DOHH2 (cell line): Measurements from ENCODE around the gene COL23A1.

Experiments used
- H3F3A ChIP-seq: fragments of 200-600 bp; sonication (generic), shearing (Covaris generic); 2 replicates; pipeline ENCODE4 v1.6.0; 2016; ENCODE audit warnings: antibody characterized with exemption, mild to moderate bottlenecking; ENCODE audit not compliant: control insufficient read depth, insufficient read depth
- H3K27ac ChIP-seq: fragments of 200-600 bp; sonication (generic); 2 replicates; pipeline ENCODE4 v1.5.1; 2014; ENCODE audit warnings: low read depth, mild to moderate bottlenecking, low read length, moderate library complexity
- H3K27me3 ChIP-seq: fragments of 200-600 bp; sonication (generic); 2 replicates; pipeline ENCODE4 v1.6.1; 2014; ENCODE audit warnings: mild to moderate bottlenecking, low read length, mixed read lengths; ENCODE audit not compliant: control insufficient read depth
- H3K36me3 ChIP-seq: fragments of 200-600 bp; sonication (generic); 2 replicates; pipeline ENCODE4 v1.6.1; 2014; ENCODE audit warnings: mild to moderate bottlenecking, low read length, moderate library complexity, mixed read lengths; ENCODE audit not compliant: control insufficient read depth
- H3K4me1 ChIP-seq: fragments of 200-600 bp; sonication (generic); 2 replicates; pipeline ENCODE4 v1.6.1; 2014; ENCODE audit warnings: mild to moderate bottlenecking, low read length, mixed read lengths; ENCODE audit not compliant: control insufficient read depth
- H3K4me2 ChIP-seq: fragments of 200-600 bp; sonication (generic); 2 replicates; pipeline ENCODE4 v1.6.0; 2014; ENCODE audit warnings: mild to moderate bottlenecking, low read length, moderate library complexity
- H3K4me3 ChIP-seq: fragments of 200-600 bp; sonication (generic); 2 replicates; pipeline ENCODE4 v1.5.1; 2014; ENCODE audit warnings: mild to moderate bottlenecking, low read length, mixed read lengths
- H3K79me2 ChIP-seq: fragments of 200-600 bp; sonication (generic); 2 replicates; pipeline ENCODE4 v1.6.1; 2014; ENCODE audit warnings: mild to moderate bottlenecking, low read length, mixed read lengths; ENCODE audit not compliant: control insufficient read depth
- H3K9me2 ChIP-seq: fragments of 200-600 bp; sonication (generic); replicated peaks from 2 replicates; pipeline ENCODE4 v1.6.1; 2014; ENCODE audit warnings: mild to moderate bottlenecking, low read length, mixed read lengths; ENCODE audit not compliant: control insufficient read depth
- H3K9me3 ChIP-seq: fragments of 200-600 bp; sonication (generic); 2 replicates; pipeline ENCODE4 v1.6.1; 2014; ENCODE audit warnings: antibody characterized with exemption, low read length, mixed read lengths; ENCODE audit not compliant: control insufficient read depth, insufficient read depth
- H4K20me1 ChIP-seq: fragments of 200-600 bp; sonication (generic); 2 replicates; pipeline ENCODE4 v1.6.0; 2014; ENCODE audit warnings: low read depth, mild to moderate bottlenecking, antibody characterized with exemption, low read length, moderate library complexity; ENCODE audit not compliant: control insufficient read depth, insufficient read depth
- CTCF ChIP-seq: fragments of 200-600 bp; sonication (generic); IDR thresholded peaks from one replicate; pipeline ENCODE4 v1.5.1; 2014; ENCODE audit warnings: antibody characterized with exemption, mild to moderate bottlenecking, low read depth, low read length; ENCODE audit not compliant: poor library complexity, severe bottlenecking
- EZH2phosphoT487 ChIP-seq: fragments of 200-600 bp; sonication (generic); IDR thresholded peaks from 2 replicates; pipeline ENCODE4 v1.6.1; 2017; ENCODE audit warnings: borderline replicate concordance, mild to moderate bottlenecking, antibody characterized with exemption, low read length, moderate library complexity, mixed read lengths

The COL23A1 gene

GRCh38 chr5:178310130-178310865 is 279.9 kb downstream of the COL23A1 start:
- Histone ChIP-seq H3K27ac (no peak overlapping the region), H4K20me1 (no peaks in the 10 kb centered on the region), H3K4me3 (no peak overlapping the region), H3K27me3 (no peaks in the 10 kb centered on the region), H3K36me3 (no peaks in the 10 kb centered on the region), H3K79me2 (no peaks in the 10 kb centered on the region), H3F3A (no peaks in the 10 kb centered on the region), H3K4me2 (no peak overlapping the region), H3K4me1 (no peaks in the 10 kb centered on the region), H3K9me3 (no peaks in the 10 kb centered on the region), H3K9me2 (no peaks in the 10 kb centered on the region)
- TF ChIP-seq EZH2phosphoT487 (no peak), CTCF (no peak)

DNA sequence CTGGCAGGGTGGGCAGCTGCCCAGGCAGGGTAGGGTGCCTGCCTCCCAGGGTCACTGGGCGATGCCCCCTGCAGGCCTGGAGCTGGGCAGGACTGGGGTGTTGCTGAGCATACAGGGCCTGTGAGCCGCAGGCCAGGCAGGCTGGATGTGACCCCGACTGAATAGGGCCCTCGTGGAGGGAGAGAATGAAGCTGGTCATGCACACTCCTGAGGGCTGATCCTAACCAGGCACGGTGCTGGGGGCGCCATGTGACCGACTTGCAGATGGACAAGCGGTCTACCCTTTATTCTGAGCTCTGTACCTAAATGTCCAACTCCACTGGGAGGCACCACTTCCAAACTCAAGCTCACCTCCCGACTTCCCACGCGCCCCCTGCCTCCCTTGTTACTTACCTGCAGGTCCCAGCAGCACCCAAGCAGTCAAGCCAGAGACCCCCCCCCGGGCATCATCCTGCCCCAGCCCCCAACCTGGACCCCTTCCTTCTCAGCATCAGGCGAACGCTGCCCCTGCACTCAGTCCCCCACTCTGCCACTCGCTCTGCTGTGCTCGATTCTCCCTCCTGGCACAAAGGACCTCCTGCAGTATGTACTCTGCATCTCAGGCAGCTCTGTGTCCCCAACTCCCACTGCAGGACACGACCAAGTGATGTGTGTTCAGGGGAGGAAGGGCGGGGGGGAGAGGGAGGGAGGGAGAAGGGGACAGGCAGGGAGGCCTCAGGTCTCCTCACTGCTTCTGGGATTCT is 280.8 kb downstream of the COL23A1 start:
- no peaks in the 10 kb centered on the region for H3K9me3 ChIP-seq
- H3K4me3 ChIP-seq = no peak overlapping the region
- no peak overlapping the region for H3K4me2 ChIP-seq

DNA sequence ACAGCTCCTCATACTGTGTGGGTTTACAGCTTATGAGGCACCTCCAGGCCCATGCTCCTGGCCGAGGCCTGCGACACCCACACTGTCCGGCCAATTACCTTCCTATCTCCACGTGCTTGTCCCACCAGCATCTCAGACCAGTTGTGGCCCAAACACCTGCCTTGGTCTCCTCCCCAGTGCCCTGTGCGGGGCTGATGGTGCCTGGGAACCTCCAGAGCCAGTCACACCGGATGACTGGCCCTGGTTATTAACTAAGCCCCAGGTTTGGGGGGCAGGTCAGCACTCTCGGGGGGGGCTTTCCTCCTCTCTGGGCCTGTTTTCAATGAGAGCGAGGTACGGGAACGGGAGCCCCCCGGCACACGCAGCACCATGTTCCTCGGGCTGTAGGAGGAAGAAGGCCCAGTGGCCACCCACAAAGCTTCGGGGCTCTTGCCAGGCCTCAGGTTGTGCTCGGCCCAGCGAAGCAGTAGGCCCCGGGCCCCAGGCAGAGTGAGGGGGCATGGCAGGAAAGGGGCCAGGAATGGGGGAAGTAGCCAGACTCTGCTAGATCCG is 281.6 kb downstream of the COL23A1 start:
- Histone ChIP-seq H4K20me1 (no peaks in the 10 kb centered on the region), H3K4me1 (peaks cover 5% of the 10 kb centered on the region), H3K79me2 (no peaks in the 10 kb centered on the region), H3K4me2 (no peak overlapping the region), H3K27ac (no peak overlapping the region), H3K9me2 (no peaks in the 10 kb centered on the region), H3K27me3 (no peaks in the 10 kb centered on the region), H3K9me3 (no peaks in the 10 kb centered on the region), H3K4me3 (no peak overlapping the region), H3K36me3 (no peaks in the 10 kb centered on the region), H3F3A (no peaks in the 10 kb centered on the region)
- TF ChIP-seq CTCF = no peak
- no peak for TF ChIP-seq EZH2phosphoT487

More for the DNA sequence above, 280.8 kb downstream of the COL23A1 start:
- TF ChIP-seq CTCF (no peak), EZH2phosphoT487 (no peak)
- H3K79me2 ChIP-seq = no peaks in the 10 kb centered on the region
- H3K4me1 ChIP-seq = no peaks in the 10 kb centered on the region; the same call in none of the 2 replicates
- no peaks in the 10 kb centered on the region for H4K20me1 ChIP-seq
- H3F3A ChIP-seq = no peaks in the 10 kb centered on the region
- no peaks in the 10 kb centered on the region for H3K36me3 ChIP-seq
- H3K27me3 ChIP-seq = no peaks in the 10 kb centered on the region
- H3K9me2 ChIP-seq = no peaks in the 10 kb centered on the region
- no peak overlapping the region for H3K27ac ChIP-seq
